Cerebellar cortex (tissue), 1 donor: ENCODE results near the gene TSC1.
"Not testable (repeated sequence)": the region's sequence is repeated elsewhere in the genome, so short reads cannot be mapped to it uniquely, and the experiment has no call there.

ENCODE experiments used
- DNase-seq: peaks from one replicate; pipeline ENCODE4 v3.0.0-alpha.2; 2015; ENCODE audit warnings: low spot score

The TSC1 gene

GRCh38 chr9:132976571-132976970 lies 32.2 kb upstream of the TSC1 start:
- DNase-seq, result no peak

- no peak for DNase-seq
Measured at GRCh38 chr9:132975961-132976360, 31.5 kb upstream of the TSC1 start.

GRCh38 chr9:132973713-132974112 lies 29.3 kb upstream of the TSC1 start:
- DNase-seq, result peak; percentile 29

- DNase-seq, result no peak
Measured at GRCh38 chr9:132973166-132973565, 28.8 kb upstream of the TSC1 start.

GRCh38 chr9:132970324-132971062 lies 26.1 kb upstream of the TSC1 start:
- DNase-seq, result no peak

GRCh38 chr9:132969783-132970182 lies 25.4 kb upstream of the TSC1 start:
- no peak for DNase-seq

- DNase-seq, result not testable (repeated sequence)
Measured at GRCh38 chr9:132967908-132968307, 23.5 kb upstream of the TSC1 start.

- no peak for DNase-seq
Measured at GRCh38 chr9:132965478-132965877, 21.1 kb upstream of the TSC1 start.

GRCh38 chr9:132961002-132961401 lies 16.6 kb upstream of the TSC1 start:
- DNase-seq, result no peak

GRCh38 chr9:132957805-132958204 lies 13.4 kb upstream of the TSC1 start:
- no peak for DNase-seq

- DNase-seq, result no peak
Measured at GRCh38 chr9:132955768-132956167, 11.4 kb upstream of the TSC1 start.

- DNase-seq, result no peak
Measured at GRCh38 chr9:132955123-132955522, 10.7 kb upstream of the TSC1 start.

- DNase-seq, result peak; percentile 13
Measured at GRCh38 chr9:132949709-132950108, 5.3 kb upstream of the TSC1 start.

GRCh38 chr9:132948482-132949050 lies 4.2 kb upstream of the TSC1 start:
- DNase-seq, result peak; percentile 91

- DNase-seq, result no peak
Measured at GRCh38 chr9:132947756-132948155, 3.3 kb upstream of the TSC1 start.

GRCh38 chr9:132946631-132947295 lies 2.3 kb upstream of the TSC1 start:
- peak; percentile 22 for DNase-seq

- DNase-seq, result no peak
Measured at GRCh38 chr9:132946211-132946610, 1.8 kb upstream of the TSC1 start.

- no peak for DNase-seq
Measured at GRCh38 chr9:132945186-132946130, 1.0 kb upstream of the TSC1 start.

- no peak for DNase-seq
Measured at GRCh38 chr9:132943651-132944293, 644 bp downstream of the TSC1 start.

- no peak for DNase-seq
Measured at GRCh38 chr9:132942541-132943182, 1.8 kb downstream of the TSC1 start.

GRCh38 chr9:132939169-132939568 lies 5.2 kb downstream of the TSC1 start:
- no peak for DNase-seq
